22Rv1 (cell line): ENCODE measurements around the gene SPATA31C1.

ENCODE experiments used
- H3K27ac ChIP-seq: fragments of 450-650 bp; 2 replicates; pipeline ENCODE4 v1.5.1; 2017
- ZFX ChIP-seq: fragments of 450-650 bp; IDR thresholded peaks from 2 replicates; pipeline ENCODE4 v1.6.1; 2017; ENCODE audit warnings: antibody characterized with exemption, borderline replicate concordance
- TF ChIP-seq, protein P1 (sequence below): fragments of 450-650 bp; IDR thresholded peaks from 2 replicates; pipeline ENCODE4 v1.5.1; 2017; ENCODE audit warnings: mild to moderate bottlenecking

SPATA31C1 gene

DNA sequence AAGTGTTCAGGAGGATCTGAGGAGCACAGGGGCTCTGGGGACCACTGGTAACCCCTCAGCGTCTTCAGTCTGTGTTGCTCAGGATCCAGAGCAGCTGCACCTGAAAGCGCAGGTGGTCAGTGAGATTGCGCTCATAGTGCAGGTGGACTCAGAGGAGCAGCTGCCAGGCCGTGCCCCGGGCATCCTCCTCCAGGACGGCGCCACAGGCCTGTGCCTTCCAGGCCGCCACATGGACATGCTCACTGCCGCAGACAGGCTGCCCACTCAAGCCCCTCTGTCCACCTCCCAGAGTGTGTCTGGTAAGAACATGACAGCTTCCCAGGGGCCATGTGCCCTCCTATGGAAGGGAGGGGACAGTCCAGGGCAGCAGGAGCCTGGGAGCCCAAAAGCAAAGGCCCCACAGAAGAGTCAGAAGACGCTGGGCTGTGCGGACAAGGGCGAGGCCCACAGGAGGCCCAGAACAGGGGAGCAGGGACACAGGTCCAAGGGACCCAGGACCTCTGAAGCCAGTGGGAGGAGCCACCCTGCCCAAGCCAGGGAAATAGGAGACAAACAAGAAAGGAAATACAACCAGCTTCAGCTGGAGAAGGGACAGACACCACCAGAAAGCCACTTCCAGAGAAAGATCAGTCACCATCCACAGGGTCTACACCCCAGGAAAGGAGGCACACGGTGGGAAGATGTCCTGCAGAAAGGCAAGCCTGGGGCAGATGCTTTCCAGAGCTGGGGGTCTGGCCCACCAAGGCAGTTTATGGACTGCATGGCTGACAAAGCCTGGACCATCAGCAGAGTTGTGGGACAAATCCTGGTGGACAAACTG lies 29.9 kb upstream of the SPATA31C1 start:
- H3K27ac ChIP-seq, result no peak overlapping the region

DNA sequence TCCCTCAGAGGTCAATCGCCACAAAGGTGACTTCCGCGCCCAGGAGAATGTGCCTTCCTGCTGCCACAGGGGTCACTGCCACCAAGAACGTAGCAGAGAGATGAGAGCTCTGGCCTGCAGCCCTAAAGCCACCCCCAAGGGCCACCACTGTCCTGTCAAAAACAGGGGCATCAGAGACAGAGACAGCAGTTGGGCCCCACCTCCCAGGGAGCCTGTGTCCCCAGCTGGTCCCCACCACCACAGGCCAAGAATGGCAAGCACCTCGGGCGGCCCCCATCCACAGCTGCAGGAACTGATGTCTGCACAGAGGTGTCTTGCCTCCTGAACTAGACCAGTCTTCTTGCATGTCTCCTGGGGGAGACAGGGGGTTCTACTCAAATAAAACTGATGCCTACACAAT lies 29.3 kb upstream of the SPATA31C1 start:
- H3K27ac ChIP-seq, result no peak overlapping the region
- no peak for TF ChIP-seq ZFX
- TF ChIP-seq, protein P1, sequence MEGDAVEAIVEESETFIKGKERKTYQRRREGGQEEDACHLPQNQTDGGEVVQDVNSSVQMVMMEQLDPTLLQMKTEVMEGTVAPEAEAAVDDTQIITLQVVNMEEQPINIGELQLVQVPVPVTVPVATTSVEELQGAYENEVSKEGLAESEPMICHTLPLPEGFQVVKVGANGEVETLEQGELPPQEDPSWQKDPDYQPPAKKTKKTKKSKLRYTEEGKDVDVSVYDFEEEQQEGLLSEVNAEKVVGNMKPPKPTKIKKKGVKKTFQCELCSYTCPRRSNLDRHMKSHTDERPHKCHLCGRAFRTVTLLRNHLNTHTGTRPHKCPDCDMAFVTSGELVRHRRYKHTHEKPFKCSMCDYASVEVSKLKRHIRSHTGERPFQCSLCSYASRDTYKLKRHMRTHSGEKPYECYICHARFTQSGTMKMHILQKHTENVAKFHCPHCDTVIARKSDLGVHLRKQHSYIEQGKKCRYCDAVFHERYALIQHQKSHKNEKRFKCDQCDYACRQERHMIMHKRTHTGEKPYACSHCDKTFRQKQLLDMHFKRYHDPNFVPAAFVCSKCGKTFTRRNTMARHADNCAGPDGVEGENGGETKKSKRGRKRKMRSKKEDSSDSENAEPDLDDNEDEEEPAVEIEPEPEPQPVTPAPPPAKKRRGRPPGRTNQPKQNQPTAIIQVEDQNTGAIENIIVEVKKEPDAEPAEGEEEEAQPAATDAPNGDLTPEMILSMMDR, result no peak

More for the DNA sequence above, 29.9 kb upstream of the SPATA31C1 start:
- TF ChIP-seq, protein P1, result no peak
- TF ChIP-seq ZFX, result no peak

DNA sequence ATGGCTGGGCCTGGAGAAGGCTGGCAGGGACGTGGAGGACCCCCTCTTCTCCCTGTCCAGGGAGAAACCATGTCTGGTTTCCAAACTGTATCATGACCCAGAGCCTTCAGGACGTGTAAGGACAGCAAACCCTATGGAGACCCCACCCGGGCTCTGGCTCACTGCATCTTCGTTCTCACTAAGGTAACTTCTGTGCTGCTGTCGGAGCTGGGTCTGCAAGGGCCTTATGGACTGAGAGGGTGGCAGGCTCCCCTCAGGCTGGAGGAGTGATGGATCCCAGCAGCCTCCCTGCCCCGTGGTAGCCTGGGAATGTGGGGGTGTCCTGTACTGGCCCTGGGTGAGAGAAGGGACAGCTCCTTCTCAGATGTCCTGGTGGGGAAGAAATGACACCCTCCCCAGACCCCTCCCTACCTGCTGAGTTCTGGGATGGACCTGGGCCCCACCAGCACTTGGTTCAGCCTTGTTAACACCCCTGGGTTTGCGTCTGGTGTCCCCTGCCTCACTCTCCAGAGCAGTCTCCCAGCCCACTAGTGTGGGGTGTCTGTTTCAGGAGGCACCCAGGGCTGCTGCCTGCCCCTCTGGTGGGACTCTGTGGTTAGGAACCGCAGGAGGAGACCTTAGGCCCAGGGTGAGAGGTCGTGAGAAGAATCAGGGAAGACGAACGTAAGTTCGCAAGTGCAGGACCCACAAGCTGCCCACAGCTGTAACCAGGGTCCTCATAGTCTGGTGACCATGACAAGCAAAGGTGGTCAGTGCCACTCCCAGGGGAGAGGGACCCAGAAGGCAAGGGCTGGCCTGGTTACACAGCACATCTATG lies 28.5 kb upstream of the SPATA31C1 start:
- H3K27ac ChIP-seq, result no peak overlapping the region
- no peak for TF ChIP-seq ZFX
- TF ChIP-seq, protein P1, result no peak

- no peak for TF ChIP-seq ZFX
- TF ChIP-seq, protein P1, result no peak
- H3K27ac ChIP-seq, result no peak overlapping the region
Observed at GRCh38 chr9:87889882-87890252, 27.9 kb upstream of the SPATA31C1 start.

DNA sequence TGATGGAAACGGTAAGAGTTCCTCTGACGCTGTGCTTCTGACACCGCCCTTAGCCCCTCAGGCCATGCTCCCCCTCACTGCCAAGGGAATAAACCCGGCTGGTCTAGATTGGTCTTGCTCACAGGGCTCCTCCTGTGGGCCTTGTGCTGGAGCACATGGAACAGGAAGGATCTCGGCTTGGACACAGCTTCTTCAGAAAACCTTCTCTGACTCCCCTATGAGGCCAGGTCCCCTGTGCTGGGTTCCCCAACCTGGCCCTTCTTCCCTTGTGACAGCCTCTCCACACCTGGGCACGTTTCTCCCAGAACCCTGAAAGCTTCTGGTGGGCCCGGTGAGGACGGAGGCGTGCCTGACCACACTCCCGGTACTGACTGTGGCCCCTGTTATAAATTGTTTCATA lies 26.9 kb upstream of the SPATA31C1 start:
- no peak for TF ChIP-seq ZFX
- TF ChIP-seq, protein P1, result no peak
- H3K27ac ChIP-seq, result no peak overlapping the region

DNA sequence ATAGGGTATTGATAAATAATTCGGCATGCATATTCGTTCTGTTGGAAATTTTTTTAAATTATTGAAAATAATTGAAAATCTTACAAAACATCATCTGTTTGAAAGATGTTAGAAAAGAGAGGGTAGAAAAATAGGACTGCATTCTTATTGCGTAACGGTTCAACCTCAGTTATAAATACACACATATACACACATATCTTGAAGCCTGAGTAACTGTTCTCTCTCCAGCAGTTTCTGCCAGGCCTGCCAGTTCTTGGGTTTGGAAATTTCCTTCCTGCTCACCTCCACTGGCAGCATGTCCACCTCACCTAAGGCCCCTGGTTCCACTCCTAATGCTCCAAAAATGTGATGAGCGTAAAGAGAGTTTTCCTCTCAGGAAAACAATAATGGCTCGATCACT lies 26.0 kb upstream of the SPATA31C1 start:
- H3K27ac ChIP-seq, result no peak overlapping the region
- TF ChIP-seq, protein P1, result no peak
- TF ChIP-seq ZFX, result no peak

GRCh38 chr9:87892956-87893355 lies 24.8 kb upstream of the SPATA31C1 start:
- no peak overlapping the region for H3K27ac ChIP-seq
- TF ChIP-seq ZFX, result no peak
- TF ChIP-seq, protein P1, result no peak
